ENCODE results near the gene BCAS4. TPM values are rescaled to one million over a fixed set of nuclear protein-coding genes. Genes with fewer than 3 reads are reported as not detected.

BCAS4 gene
- total RNA-seq, 1 experiment from 2014 or later: 25.8 TPM

- ChIA-PET CTCF (no interaction called here), POLR2A (no interaction called here)
- TF ChIP-seq ZNF416 (CRISPR knock-in tag; IDR thresholded peaks at IDR 0.05): no peak
- TF ChIP-seq GTF2I (CRISPR knock-in tag; conservative IDR thresholded peaks at IDR 0.05): peak; percentile 60; the same call in 1 of the 2 replicates
Measured at GRCh38 chr20:50810842-50811241, 16.0 kb downstream of the BCAS4 start.

GRCh38 chr20:50813101-50813643 lies 18.3 kb downstream of the BCAS4 start:
- ChIA-PET POLR2A (no interaction called here), CTCF (interaction anchor here (3.8 kb wide), 1 partner anchor 19 kb away, joined by 28 read pairs; the partner anchor contains the start of gene BCAS4)
- TF ChIP-seq GABPB1 (CRISPR knock-in tag; IDR thresholded peaks at IDR 0.05): no peak
- no peak for TF ChIP-seq NR3C1 (CRISPR knock-in tag; conservative IDR thresholded peaks at IDR 0.05; ENCODE audit: low read depth)
- TF ChIP-seq EMX1 (CRISPR knock-in tag; IDR thresholded peaks at IDR 0.05): no peak
- TF ChIP-seq NR1H2 (CRISPR knock-in tag; IDR thresholded peaks at IDR 0.05): no peak
- no peak for TF ChIP-seq IRF1 (CRISPR knock-in tag; IDR thresholded peaks at IDR 0.05)
- no peak for TF ChIP-seq ZBTB43 (CRISPR knock-in tag; IDR thresholded peaks at IDR 0.05)
- TF ChIP-seq CREM (CRISPR knock-in tag; IDR thresholded peaks at IDR 0.05): no peak
- TF ChIP-seq FOXK1 (CRISPR knock-in tag; IDR thresholded peaks at IDR 0.05): no peak
- TF ChIP-seq FOXP4 (CRISPR knock-in tag; IDR thresholded peaks at IDR 0.05): no peak
- no peak for TF ChIP-seq ATF3 (CRISPR knock-in tag; conservative IDR thresholded peaks at IDR 0.05)
- Mint-ChIP-seq H3K27ac (peak overlapping the region; percentile 4), H3K27me3 (ENCODE audit: low read depth) (no peaks in the 10 kb centered on the region; the same call in 1 of the 2 replicates), H3K9me3 (no peaks in the 10 kb centered on the region), H3K36me3 (no peaks in the 10 kb centered on the region), H3K4me3 (no peak overlapping the region), H3K4me1 (peaks cover 14% of the 10 kb centered on the region)
- ATAC-seq (no peak), DNase-seq (ENCODE audit: low spot score) (no peak)

More at GRCh38 chr20:50810842-50811241, 16.0 kb downstream of the BCAS4 start:
- DNase-seq (ENCODE audit: low spot score) (no peak), ATAC-seq (no peak)
- Mint-ChIP-seq H3K4me3 (no peak overlapping the region), H3K36me3 (no peaks in the 10 kb centered on the region), H3K9me3 (no peaks in the 10 kb centered on the region), H3K27me3 (ENCODE audit: low read depth) (no peaks in the 10 kb centered on the region; the same call in 1 of the 2 replicates), H3K4me1 (peaks cover 8% of the 10 kb centered on the region), H3K27ac (no peak overlapping the region)

- Mint-ChIP-seq H3K4me1 (peaks cover 20% of the 10 kb centered on the region), H3K9me3 (no peaks in the 10 kb centered on the region), H3K36me3 (peaks cover 3% of the 10 kb centered on the region), H3K27me3 (ENCODE audit: low read depth) (no peaks in the 10 kb centered on the region; the same call in 1 of the 2 replicates), H3K27ac (no peak overlapping the region), H3K4me3 (no peak overlapping the region)
- TF ChIP-seq ATF2 (CRISPR knock-in tag; IDR thresholded peaks at IDR 0.05; ENCODE audit: borderline replicate concordance, low read depth) (no peak), MAX (CRISPR knock-in tag; IDR thresholded peaks at IDR 0.05) (no peak), ARID4B (CRISPR knock-in tag; IDR thresholded peaks at IDR 0.05; ENCODE audit: borderline replicate concordance) (no peak)
- ChIA-PET CTCF (interaction anchor here (3.8 kb wide), 1 partner anchor 19 kb away, joined by 28 read pairs; the partner anchor contains the start of gene BCAS4), POLR2A (no interaction called here)
- DNase-seq (ENCODE audit: low spot score): no peak
- ATAC-seq: no peak
Measured at GRCh38 chr20:50813801-50814200, 18.9 kb downstream of the BCAS4 start.
